NT2/D1 (cell line): ENCODE results near the gene SPRR1A.

ENCODE experiments used
- SUZ12 ChIP-seq: IDR thresholded peaks from 2 replicates; pipeline ENCODE4 v1.6.1; 2011; ENCODE audit not compliant: insufficient read length, insufficient read depth; ENCODE audit errors: extremely low read depth
- YY1 ChIP-seq: IDR thresholded peaks from 2 replicates; pipeline ENCODE4 v1.6.1; 2011; ENCODE audit not compliant: insufficient read length, insufficient read depth
- ZNF274 ChIP-seq: IDR thresholded peaks from 2 replicates; pipeline ENCODE4 v1.6.1; 2011; ENCODE audit warnings: mild to moderate bottlenecking, low read depth, low read length

- TF ChIP-seq YY1 (no peak), ZNF274 (no peak), SUZ12 (no peak)
Observed at GRCh38 chr1:153032073-153032472, 48.2 kb downstream of the SPRR1A start.
